HG03439 (cell line): ENCODE results near the gene ERC1.
A peak's percentile ranks its signal among the peaks of the same experiment; 100 is the strongest.

Experiments
- ATAC-seq: cut with Tn5 transposase; IDR thresholded peaks from one replicate; pipeline ENCODE4 v1.9.1; 2021; ENCODE audit warnings: mild to moderate bottlenecking, moderate library complexity; ENCODE audit not compliant: unreplicated experiment

Gene ERC1

GRCh38 chr12:1523558-1524050 lies 532.6 kb downstream of the ERC1 start:
- no peak for ATAC-seq

GRCh38 chr12:1525858-1526257 lies 534.8 kb downstream of the ERC1 start:
- no peak for ATAC-seq

- no peak for ATAC-seq
These were observed 536.8 kb downstream of the ERC1 start for GRCh38 chr12:1527789-1528188.

- ATAC-seq = no peak
These were observed 537.8 kb downstream of the ERC1 start for GRCh38 chr12:1528791-1529190.

GRCh38 chr12:1529228-1529861 lies 538.3 kb downstream of the ERC1 start:
- no peak for ATAC-seq

GRCh38 chr12:1529862-1530591 lies 539.0 kb downstream of the ERC1 start:
- ATAC-seq = no peak

- no peak for ATAC-seq
These were observed 539.6 kb downstream of the ERC1 start for GRCh38 chr12:1530592-1531152.

GRCh38 chr12:1531153-1531653 lies 540.2 kb downstream of the ERC1 start:
- ATAC-seq = no peak

GRCh38 chr12:1531654-1532374 lies 540.8 kb downstream of the ERC1 start:
- no peak for ATAC-seq

- no peak for ATAC-seq
These were observed 541.5 kb downstream of the ERC1 start for GRCh38 chr12:1532375-1533165.

GRCh38 chr12:1533205-1533601 lies 542.2 kb downstream of the ERC1 start:
- ATAC-seq = peak; percentile 21

GRCh38 chr12:1533602-1534304 lies 542.7 kb downstream of the ERC1 start:
- ATAC-seq = peak; percentile 40

GRCh38 chr12:1534748-1535147 lies 543.7 kb downstream of the ERC1 start:
- ATAC-seq = no peak

GRCh38 chr12:1536817-1537216 lies 545.8 kb downstream of the ERC1 start:
- ATAC-seq = no peak

- ATAC-seq = no peak
These were observed 548.1 kb downstream of the ERC1 start for GRCh38 chr12:1539135-1539534.

- no peak for ATAC-seq
These were observed 549.7 kb downstream of the ERC1 start for GRCh38 chr12:1540690-1541089.

- no peak for ATAC-seq
These were observed 551.6 kb downstream of the ERC1 start for GRCh38 chr12:1542599-1542998.

- no peak for ATAC-seq
These were observed 554.1 kb downstream of the ERC1 start for GRCh38 chr12:1544996-1545700.
